RWPE2 (cell line): ENCODE data around the gene HOXA4.

Source experiments
- ATAC-seq: fragments of 200-7000 bp; cut with Tn5 transposase; 3 replicates; pipeline ENCODE4 v1.9.1; 2021; ENCODE audit warnings: low read depth
- DNase-seq: peaks from one replicate; pipeline ENCODE4 v3.0.0-alpha.2; 2020; ENCODE audit warnings: low spot score
- H3K27ac ChIP-seq: fragments of 450-650 bp; 2 replicates; pipeline ENCODE4 v1.5.1; 2017; ENCODE audit warnings: mild to moderate bottlenecking; ENCODE audit not compliant: poor library complexity, severe bottlenecking
- H3K27me3 ChIP-seq: fragments of 250-450 bp; sonication (Bioruptor Pico); 2 replicates; pipeline ENCODE4 v1.5.1; 2021; ENCODE audit warnings: mild to moderate bottlenecking, moderate library complexity; ENCODE audit not compliant: insufficient read depth, poor library complexity, severe bottlenecking
- H3K36me3 ChIP-seq: fragments of 250-450 bp; sonication (Bioruptor Pico); 2 replicates; pipeline ENCODE4 v1.5.1; 2020; ENCODE audit warnings: low read depth, mild to moderate bottlenecking, moderate library complexity
- H3K4me1 ChIP-seq: fragments of 250-450 bp; sonication (Bioruptor Pico); 2 replicates; pipeline ENCODE4 v1.5.1; 2021; ENCODE audit warnings: mild to moderate bottlenecking, moderate library complexity; ENCODE audit not compliant: insufficient read depth, poor library complexity, severe bottlenecking
- H3K4me3 ChIP-seq: fragments of 250-450 bp; sonication (Bioruptor Pico); 2 replicates; pipeline ENCODE4 v1.5.1; 2021; ENCODE audit warnings: mild to moderate bottlenecking, moderate library complexity; ENCODE audit not compliant: severe bottlenecking
- H3K9me3 ChIP-seq: fragments of 250-450 bp; sonication (Bioruptor Pico); 2 replicates; pipeline ENCODE4 v1.5.1; 2021; ENCODE audit warnings: mild to moderate bottlenecking, moderate library complexity; ENCODE audit not compliant: severe bottlenecking
- CTCF ChIP-seq: fragments of 450-650 bp; IDR thresholded peaks from one replicate; pipeline ENCODE4 v1.5.1; 2017; ENCODE audit warnings: mild to moderate bottlenecking, moderate library complexity; ENCODE audit not compliant: poor library complexity, severe bottlenecking

Gene HOXA4

GRCh38 chr7:27116962-27117886 is 13.3 kb downstream of the HOXA4 start:
- Histone ChIP-seq H3K27ac (no peak overlapping the region), H3K4me3 (no peak overlapping the region), H3K4me1 (peaks cover 12% of the 10 kb centered on the region), H3K36me3 (no peaks in the 10 kb centered on the region; the same call in 1 of the 2 replicates), H3K27me3 (no peaks in the 10 kb centered on the region), H3K9me3 (no peaks in the 10 kb centered on the region)
- TF ChIP-seq CTCF: no peak
- DNase-seq (no peak), ATAC-seq (no peak)

GRCh38 chr7:27116031-27116961 is 14.3 kb downstream of the HOXA4 start:
- no peak for TF ChIP-seq CTCF
- Histone ChIP-seq H3K4me1 (peaks cover 20% of the 10 kb centered on the region), H3K4me3 (peak overlapping the region; percentile 21), H3K27me3 (no peaks in the 10 kb centered on the region), H3K27ac (peak overlapping the region; percentile 86), H3K36me3 (no peaks in the 10 kb centered on the region; the same call in 1 of the 2 replicates), H3K9me3 (no peaks in the 10 kb centered on the region)
- no peak for ATAC-seq
- DNase-seq: no peak

GRCh38 chr7:27115221-27116026 is 15.1 kb downstream of the HOXA4 start:
- H3K9me3 ChIP-seq: no peaks in the 10 kb centered on the region
- H3K36me3 ChIP-seq: no peaks in the 10 kb centered on the region; the same call in 1 of the 2 replicates
- H3K27me3 ChIP-seq: no peaks in the 10 kb centered on the region
- H3K4me1 ChIP-seq: peaks cover 29% of the 10 kb centered on the region
- peak; percentile 39 for ATAC-seq
- peak overlapping the region; percentile 21 for H3K4me3 ChIP-seq
- H3K27ac ChIP-seq: peak overlapping the region; percentile 86
- TF ChIP-seq CTCF: no peak
- no peak for DNase-seq

GRCh38 chr7:27114881-27115220 is 15.7 kb downstream of the HOXA4 start:
- Histone ChIP-seq H3K4me1 (peaks cover 29% of the 10 kb centered on the region), H3K27me3 (no peaks in the 10 kb centered on the region), H3K4me3 (peak overlapping the region; percentile 21), H3K27ac (peak overlapping the region; percentile 86), H3K9me3 (no peaks in the 10 kb centered on the region), H3K36me3 (no peaks in the 10 kb centered on the region; the same call in 1 of the 2 replicates)
- DNase-seq (no peak), ATAC-seq (no peak)
- TF ChIP-seq CTCF: no peak
